GM12878 (cell line): ENCODE measurements around the gene SLC25A39. TPM values are rescaled to one million over a fixed set of nuclear protein-coding genes. Genes with fewer than 3 reads are reported as not detected.

Source experiments
- ATAC-seq: fragments of 200-7000 bp; cut with Tn5 transposase; 3 replicates; pipeline ENCODE4 v1.9.1; 2020; ENCODE audit warnings: mild to moderate bottlenecking, moderate library complexity
- BruUV-seq: library from RNA; stranded (reverse); fragments of 400-500 nt; replicated peaks from 2 replicates; lab custom pipeline; 2021; lab: Mats Ljungman, UMichigan
- CTCF ChIA-PET: fragments of 300-600 bp; sonication (Branson Sonifier 250); formaldehyde crosslinking; extraction: SDS; loops from one replicate; lab custom pipeline; 2021; ENCODE audit warnings: inconsistent platforms; lab: Yijun Ruan, JAX
- POLR2A ChIA-PET: fragments of 350-600 bp; formaldehyde crosslinking; extraction: SDS; loops from one replicate; lab custom pipeline; 2021; ENCODE audit warnings: inconsistent platforms; lab: Charles Lee
- RAD21 ChIA-PET: fragments of 300-600 bp; sonication (Branson Sonifier 250); formaldehyde crosslinking; loops from one replicate; lab custom pipeline; 2023; ENCODE audit warnings: antibody characterized with exemption; ENCODE audit not compliant: unreplicated experiment; lab: Charles Lee
- SMC1A ChIA-PET: fragments of 300-600 bp; sonication (Branson Sonifier 250); formaldehyde crosslinking; loops from one replicate; lab custom pipeline; 2023; ENCODE audit not compliant: unreplicated experiment, uncharacterized antibody; lab: Charles Lee
- DNase-seq: peaks from one replicate; pipeline ENCODE4 v3.0.0-alpha.2; 2011; ENCODE audit warnings: low read depth, low spot score
- FAIRE-seq: peaks from 3 replicates; lab custom pipeline; 2011; peaks lifted over from hg19 to GRCh38; lab: Jason Lieb, UNC
- H2AFZ ChIP-seq: 2 replicates; pipeline ENCODE4 v1.6.0; 2011; ENCODE audit warnings: low read depth, low read length, control low read depth; ENCODE audit not compliant: control insufficient read depth
- H3K27ac ChIP-seq: 2 replicates; pipeline ENCODE4 v1.5.1; 2011; ENCODE audit warnings: control low read depth; ENCODE audit not compliant: control insufficient read depth, insufficient read depth
- H3K27me3 ChIP-seq, 2 experiments: replicated peaks in 1 of 2; 2 replicates each; pipeline versions ENCODE4 v1.6.0 to v1.6.1; 2011; ENCODE audit warnings: low read length in 1 of 2; ENCODE audit not compliant: control insufficient read depth in 2 of 2, insufficient read depth in 2 of 2
- H3K36me3 ChIP-seq, 2 experiments: 2 replicates each; pipeline ENCODE4 v1.5.1; 2011; ENCODE audit warnings: low read length in 1 of 2; ENCODE audit not compliant: control insufficient read depth in 2 of 2, insufficient read depth in 2 of 2
- H3K4me1 ChIP-seq: 2 replicates; pipeline ENCODE4 v1.6.1; 2011; ENCODE audit warnings: mild to moderate bottlenecking, low read length, moderate library complexity, mixed read lengths; ENCODE audit not compliant: control insufficient read depth, insufficient read depth
- H3K4me2 ChIP-seq: 2 replicates; pipeline ENCODE4 v1.6.0; 2011; ENCODE audit warnings: control low read depth; ENCODE audit not compliant: control insufficient read depth, insufficient read depth
- H3K4me3 ChIP-seq: fragments of 200-600 bp; sonication (generic); 2 replicates; pipeline ENCODE4 v1.5.1; 2016
- H3K79me2 ChIP-seq: 2 replicates; pipeline ENCODE4 v1.6.0; 2011; ENCODE audit warnings: low read length; ENCODE audit not compliant: control insufficient read depth, insufficient read depth
- H3K9ac ChIP-seq: 2 replicates; pipeline ENCODE4 v1.8.0; 2011; ENCODE audit warnings: low read length, control low read depth, mixed read lengths; ENCODE audit not compliant: control insufficient read depth, insufficient read depth
- H3K9me3 ChIP-seq: replicated peaks from 3 replicates; pipeline ENCODE4 v1.5.1; 2011; ENCODE audit warnings: mild to moderate bottlenecking, low read length; ENCODE audit not compliant: control insufficient read depth, insufficient read depth
- H4K20me1 ChIP-seq: 2 replicates; pipeline ENCODE4 v1.6.0; 2011; ENCODE audit not compliant: control insufficient read depth, insufficient read depth
- EP300 ChIP-seq, 2 experiments: fragments of 150-350 bp in 1 of 2; IDR thresholded peaks; 2 replicates each; pipeline ENCODE4 v1.6.1; 2011 to 2012; ENCODE audit warnings: low read depth in 2 of 2, low read length in 2 of 2, borderline replicate concordance in 1 of 2, improper control_type of control experiment in 1 of 2, inconsistent platforms in 1 of 2; ENCODE audit not compliant: control insufficient read depth in 1 of 2
- MTA3 ChIP-seq: IDR thresholded peaks from 2 replicates; pipeline ENCODE4 v1.6.1; 2012; ENCODE audit warnings: low read length, inconsistent platforms, borderline replicate concordance
- POLR2A ChIP-seq: IDR thresholded peaks from 2 replicates; pipeline ENCODE4 v1.6.1; 2011; ENCODE audit warnings: low read depth, mild to moderate bottlenecking, low read length
- RUNX3 ChIP-seq: IDR thresholded peaks from 2 replicates; pipeline ENCODE4 v1.6.1; 2012; ENCODE audit warnings: low read length, inconsistent platforms
- WGBS: methylation state at CpG from one replicate; pipeline ENCODE4 v1.1.6; 2016; ENCODE audit warnings: low lambda C conversion rate; ENCODE audit not compliant: insufficient replicate concordance, insufficient coverage; ENCODE audit errors: missing lambda C conversion rate; 5-methylcytosine and 5-hydroxymethylcytosine counted together
- in situ Hi-C: fragments of 300-500 bp; cut with MboI; formaldehyde crosslinking; loops from 9 replicates; pipeline ENCODE4 v1.14.3; 2018; ENCODE audit warnings: mixed read lengths
- intact Hi-C: fragments of 100-400 bp; cut with micrococcal nuclease; formaldehyde crosslinking; loops from one replicate; pipeline ENCODE4 v1.14.2; 2022; ENCODE audit not compliant: unreplicated experiment
- polyA plus RNA-seq, 11 experiments: library from polyadenylated mRNA; depleted of rRNA in 4 of 11; unstranded in 6 of 11; stranded (reverse) in 5 of 11; fragments of >200 nt; fragmentation: Nextera tagmentation in 4 of 11; fragmentation: Illumina TruSeq in 1 of 11; extraction: Ambion mirVana in 4 of 11; extraction: Trizol in 1 of 11; gene quantifications; 1 replicate in 1 of 11; 2 replicates in 10 of 11; pipeline versions ENCODE4 v1.2.1 to v1.2.3, GENCODE V29; 2011 to 2016; ENCODE audit warnings: inconsistent platforms in 2 of 11, missing spikeins in 2 of 11, low read depth in 1 of 11
- total RNA-seq, 4 experiments: library from RNA; depleted of rRNA in 3 of 4; stranded (reverse); fragments of >200 nt in 3 of 4; fragmentation: Illumina TruSeq in 1 of 4; extraction: Trizol in 1 of 4; gene quantifications; 2 replicates each; pipeline versions ENCODE4 v1.2.1 to v1.2.3, GENCODE V29; 2013 to 2021
- TF ChIP-seq, protein P1 (sequence below): fragments of 450-650 bp; IDR thresholded peaks from 2 replicates; pipeline ENCODE4 v1.6.1; 2016; ENCODE audit warnings: mild to moderate bottlenecking, moderate library complexity, borderline replicate concordance

Gene SLC25A39
- total and polyA plus RNA-seq, 10 of the 15 experiments (the other 5 are each of a cell fraction or from before 2014, with no cell fraction given): 3.5 to 270 (median 150) TPM

DNA sequence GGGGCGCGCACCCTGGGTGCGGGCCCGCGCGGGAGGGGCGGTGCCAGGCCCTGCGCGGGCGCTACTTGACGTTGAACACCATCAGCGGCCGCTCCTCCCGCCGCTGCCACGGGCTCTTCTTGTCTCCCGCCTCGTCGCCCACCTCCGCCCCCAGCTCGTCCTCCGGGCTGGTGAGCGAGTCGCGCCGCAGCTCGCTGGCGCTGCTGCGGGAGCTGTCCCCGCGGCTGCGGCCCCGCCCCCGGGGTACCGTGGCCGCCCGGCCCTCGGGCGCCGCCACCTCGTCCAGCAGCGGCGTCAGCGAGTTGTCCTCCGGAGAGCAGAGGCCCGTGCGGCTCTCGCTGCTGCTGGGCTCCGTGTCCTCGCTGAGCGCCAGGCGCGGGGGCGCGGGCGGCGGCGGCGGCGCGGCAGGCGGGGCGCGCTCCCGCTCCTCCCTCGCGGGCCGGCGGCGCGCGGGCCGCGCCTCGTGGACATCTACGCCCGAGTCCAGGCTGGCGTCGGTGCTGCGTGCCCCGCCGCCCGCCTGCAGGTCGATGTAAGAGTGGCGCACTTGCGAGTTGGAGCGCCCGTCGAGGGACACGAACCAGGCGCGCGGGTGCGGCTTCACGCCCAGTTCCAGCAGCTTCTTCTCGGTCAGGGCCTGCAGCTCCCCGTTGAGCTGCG, 29.2 kb upstream of the SLC25A39 start (continued):
- TF ChIP-seq RUNX3 (no peak), POLR2A (peak; percentile 52)

DNA sequence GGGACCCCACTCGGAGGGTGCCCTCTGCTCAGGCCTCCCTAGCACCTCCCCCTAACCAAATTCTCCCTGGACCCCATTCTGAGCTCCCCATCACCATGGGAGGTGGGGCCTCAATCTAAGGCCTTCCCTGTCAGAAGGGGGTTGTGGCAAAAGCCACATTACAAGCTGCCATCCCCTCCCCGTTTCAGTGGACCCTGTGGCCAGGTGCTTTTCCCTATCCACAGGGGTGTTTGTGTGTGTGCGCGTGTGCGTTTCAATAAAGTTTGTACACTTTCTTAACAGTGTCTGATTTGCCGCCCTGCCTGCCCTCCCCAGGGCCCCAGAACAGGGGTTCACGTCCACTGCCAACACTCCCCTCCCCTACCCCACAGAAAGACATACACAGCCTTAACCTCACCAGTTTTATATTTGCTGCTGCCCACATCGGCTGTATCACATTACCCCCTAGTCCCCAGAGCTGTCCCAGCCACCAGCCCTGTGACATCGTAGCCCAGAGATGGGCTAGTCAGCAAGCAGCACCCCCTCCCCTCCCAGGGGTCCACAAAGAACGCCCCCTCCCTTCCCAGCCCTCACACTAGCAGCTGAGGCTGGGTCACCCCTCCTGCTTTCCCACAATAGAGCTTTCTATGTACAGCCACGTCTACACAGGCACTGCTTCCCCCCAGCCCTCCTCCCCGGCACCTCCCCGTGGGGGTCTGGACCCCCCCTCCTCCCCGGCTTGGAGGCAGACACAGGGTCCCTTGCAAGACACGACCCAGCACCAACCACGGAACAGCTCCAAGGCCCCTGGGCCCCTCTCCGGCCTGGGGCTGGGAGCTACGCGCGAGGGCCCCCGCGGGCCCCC, 28.4 kb upstream of the SLC25A39 start:
- in situ Hi-C loops (no loop called here), intact Hi-C loops (no loop called here)
- no peak for FAIRE-seq
- WGBS: 56% methylated on average over 18 of the region's 22 CpGs
- H3K9ac ChIP-seq: no peak overlapping the region
- RAD21 ChIA-PET: interaction anchor here (1.4 to 1.6 kb wide), 2 partner anchors 11 to 136 kb away, joined by 4 read pairs; partner anchors contain the start of gene FAM171A2
- H2AFZ ChIP-seq: no peak overlapping the region
- no peak overlapping the region for H3K27ac ChIP-seq
- H3K79me2 ChIP-seq: peaks cover 18% of the 10 kb centered on the region
- ATAC-seq: no peak
- POLR2A ChIA-PET: no interaction called here
- no peak for TF ChIP-seq EP300 (IDR thresholded peaks at IDR 0.05; ENCODE audit: borderline replicate concordance in 1 of 2, control insufficient read depth in 1 of 2, low read depth in 2 of 2, low read length in 2 of 2)
- TF ChIP-seq, protein P1, sequence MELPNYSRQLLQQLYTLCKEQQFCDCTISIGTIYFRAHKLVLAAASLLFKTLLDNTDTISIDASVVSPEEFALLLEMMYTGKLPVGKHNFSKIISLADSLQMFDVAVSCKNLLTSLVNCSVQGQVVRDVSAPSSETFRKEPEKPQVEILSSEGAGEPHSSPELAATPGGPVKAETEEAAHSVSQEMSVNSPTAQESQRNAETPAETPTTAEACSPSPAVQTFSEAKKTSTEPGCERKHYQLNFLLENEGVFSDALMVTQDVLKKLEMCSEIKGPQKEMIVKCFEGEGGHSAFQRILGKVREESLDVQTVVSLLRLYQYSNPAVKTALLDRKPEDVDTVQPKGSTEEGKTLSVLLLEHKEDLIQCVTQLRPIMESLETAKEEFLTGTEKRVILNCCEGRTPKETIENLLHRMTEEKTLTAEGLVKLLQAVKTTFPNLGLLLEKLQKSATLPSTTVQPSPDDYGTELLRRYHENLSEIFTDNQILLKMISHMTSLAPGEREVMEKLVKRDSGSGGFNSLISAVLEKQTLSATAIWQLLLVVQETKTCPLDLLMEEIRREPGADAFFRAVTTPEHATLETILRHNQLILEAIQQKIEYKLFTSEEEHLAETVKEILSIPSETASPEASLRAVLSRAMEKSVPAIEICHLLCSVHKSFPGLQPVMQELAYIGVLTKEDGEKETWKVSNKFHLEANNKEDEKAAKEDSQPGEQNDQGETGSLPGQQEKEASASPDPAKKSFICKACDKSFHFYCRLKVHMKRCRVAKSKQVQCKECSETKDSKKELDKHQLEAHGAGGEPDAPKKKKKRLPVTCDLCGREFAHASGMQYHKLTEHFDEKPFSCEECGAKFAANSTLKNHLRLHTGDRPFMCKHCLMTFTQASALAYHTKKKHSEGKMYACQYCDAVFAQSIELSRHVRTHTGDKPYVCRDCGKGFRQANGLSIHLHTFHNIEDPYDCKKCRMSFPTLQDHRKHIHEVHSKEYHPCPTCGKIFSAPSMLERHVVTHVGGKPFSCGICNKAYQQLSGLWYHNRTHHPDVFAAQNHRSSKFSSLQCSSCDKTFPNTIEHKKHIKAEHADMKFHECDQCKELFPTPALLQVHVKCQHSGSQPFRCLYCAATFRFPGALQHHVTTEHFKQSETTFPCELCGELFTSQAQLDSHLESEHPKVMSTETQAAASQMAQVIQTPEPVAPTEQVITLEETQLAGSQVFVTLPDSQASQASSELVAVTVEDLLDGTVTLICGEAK: peak; percentile 38; the same call in 1 of the 2 replicates
- TF ChIP-seq MTA3: 0 out of 2 replicates have a peak, but pooled peaks have one; percentile 7
- TF ChIP-seq, all 136 proteins: peak for 2
- ChIA-PET SMC1A (interaction anchor here (0.8 to 1.6 kb wide), 2 partner anchors 161 to 170 kb away, joined by 3 to 4 read pairs; no protein-coding TSS in a partner anchor), CTCF (interaction anchor here (1.0 to 12.5 kb wide), 4 partner anchors 10 to 143 kb away, joined by 3 to 154 read pairs (median 6); partner anchors contain the start of gene FAM171A2)
- Histone ChIP-seq H3K4me2 (peak overlapping the region; percentile 42; the same call in 1 of the 2 replicates), H4K20me1 (no peaks in the 10 kb centered on the region), H3K4me3 (no peak overlapping the region), H3K27me3 (no peaks in the 10 kb centered on the region; a peak in 1 of 4 replicates), H3K4me1 (peaks cover 26% of the 10 kb centered on the region), H3K9me3 (no peaks in the 10 kb centered on the region), H3K36me3 (peaks cover 18 to 20% of the 10 kb centered on the region in 2 experiments; a peak in 3 of 4 replicates)
- BruUV-seq: no TSS peak
- DNase-seq: no peak
